ENCODE data around the gene CINP.

DNA sequence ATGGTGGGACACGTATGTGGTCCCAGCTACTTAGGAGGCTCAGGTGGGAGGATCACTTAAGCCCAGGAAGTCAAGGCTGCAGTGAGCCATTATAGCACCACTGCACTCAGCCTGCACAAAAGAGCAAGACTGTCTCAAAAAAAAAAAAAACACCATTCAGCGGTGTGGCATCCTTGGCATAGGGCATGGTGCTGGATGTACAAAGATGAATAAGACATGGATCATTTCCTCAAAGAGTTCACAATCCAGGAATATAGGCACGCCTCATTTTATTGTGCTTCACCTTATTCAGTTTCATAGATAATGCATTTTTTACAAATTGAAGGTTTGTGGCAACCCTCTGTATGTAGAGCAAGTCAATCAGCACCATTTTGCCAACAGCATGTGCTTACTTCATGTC is 6.4 kb downstream of the CINP start:
- TF ChIP-seq MAFF (IDR thresholded peaks at IDR 0.05; ENCODE audit: low read depth, low read length) = no peak
- TF ChIP-seq TAF1 (CRISPR knock-in tag; IDR thresholded peaks at IDR 0.05) = no peak
- TF ChIP-seq KLF13 (CRISPR knock-in tag; IDR thresholded peaks at IDR 0.05) = no peak
- TF ChIP-seq, protein P1, sequence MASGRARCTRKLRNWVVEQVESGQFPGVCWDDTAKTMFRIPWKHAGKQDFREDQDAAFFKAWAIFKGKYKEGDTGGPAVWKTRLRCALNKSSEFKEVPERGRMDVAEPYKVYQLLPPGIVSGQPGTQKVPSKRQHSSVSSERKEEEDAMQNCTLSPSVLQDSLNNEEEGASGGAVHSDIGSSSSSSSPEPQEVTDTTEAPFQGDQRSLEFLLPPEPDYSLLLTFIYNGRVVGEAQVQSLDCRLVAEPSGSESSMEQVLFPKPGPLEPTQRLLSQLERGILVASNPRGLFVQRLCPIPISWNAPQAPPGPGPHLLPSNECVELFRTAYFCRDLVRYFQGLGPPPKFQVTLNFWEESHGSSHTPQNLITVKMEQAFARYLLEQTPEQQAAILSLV (CRISPR knock-in tag; IDR thresholded peaks at IDR 0.05; ENCODE audit: borderline replicate concordance) = no peak
- no peak for TF ChIP-seq ZNF720 (CRISPR knock-in tag; IDR thresholded peaks at IDR 0.05)
- TF ChIP-seq FIP1L1 (IDR thresholded peaks at IDR 0.05; ENCODE audit: borderline replicate concordance, insufficient read depth, low read depth, low read length) = no peak
- TF ChIP-seq, protein P2, sequence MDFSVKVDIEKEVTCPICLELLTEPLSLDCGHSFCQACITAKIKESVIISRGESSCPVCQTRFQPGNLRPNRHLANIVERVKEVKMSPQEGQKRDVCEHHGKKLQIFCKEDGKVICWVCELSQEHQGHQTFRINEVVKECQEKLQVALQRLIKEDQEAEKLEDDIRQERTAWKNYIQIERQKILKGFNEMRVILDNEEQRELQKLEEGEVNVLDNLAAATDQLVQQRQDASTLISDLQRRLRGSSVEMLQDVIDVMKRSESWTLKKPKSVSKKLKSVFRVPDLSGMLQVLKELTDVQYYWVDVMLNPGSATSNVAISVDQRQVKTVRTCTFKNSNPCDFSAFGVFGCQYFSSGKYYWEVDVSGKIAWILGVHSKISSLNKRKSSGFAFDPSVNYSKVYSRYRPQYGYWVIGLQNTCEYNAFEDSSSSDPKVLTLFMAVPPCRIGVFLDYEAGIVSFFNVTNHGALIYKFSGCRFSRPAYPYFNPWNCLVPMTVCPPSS (IDR thresholded peaks at IDR 0.05) = no peak
- TF ChIP-seq GATA4 (IDR thresholded peaks at IDR 0.05; ENCODE audit: borderline replicate concordance, low read depth) = no peak
- TF ChIP-seq, protein P3, sequence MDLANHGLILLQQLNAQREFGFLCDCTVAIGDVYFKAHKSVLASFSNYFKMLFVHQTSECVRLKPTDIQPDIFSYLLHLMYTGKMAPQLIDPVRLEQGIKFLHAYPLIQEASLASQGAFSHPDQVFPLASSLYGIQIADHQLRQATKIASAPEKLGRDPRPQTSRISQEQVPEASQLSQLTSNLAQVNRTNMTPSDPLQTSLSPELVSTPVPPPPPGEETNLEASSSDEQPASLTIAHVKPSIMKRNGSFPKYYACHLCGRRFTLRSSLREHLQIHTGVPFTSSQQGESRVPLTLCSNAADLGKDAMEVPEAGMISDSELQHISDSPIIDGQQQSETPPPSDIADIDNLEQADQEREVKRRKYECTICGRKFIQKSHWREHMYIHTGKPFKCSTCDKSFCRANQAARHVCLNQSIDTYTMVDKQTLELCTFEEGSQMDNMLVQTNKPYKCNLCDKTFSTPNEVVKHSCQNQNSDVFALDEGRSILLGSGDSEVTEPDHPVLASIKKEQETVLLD (CRISPR knock-in tag; IDR thresholded peaks at IDR 0.05; ENCODE audit: low read depth) = no peak
- TF ChIP-seq, protein P4, sequence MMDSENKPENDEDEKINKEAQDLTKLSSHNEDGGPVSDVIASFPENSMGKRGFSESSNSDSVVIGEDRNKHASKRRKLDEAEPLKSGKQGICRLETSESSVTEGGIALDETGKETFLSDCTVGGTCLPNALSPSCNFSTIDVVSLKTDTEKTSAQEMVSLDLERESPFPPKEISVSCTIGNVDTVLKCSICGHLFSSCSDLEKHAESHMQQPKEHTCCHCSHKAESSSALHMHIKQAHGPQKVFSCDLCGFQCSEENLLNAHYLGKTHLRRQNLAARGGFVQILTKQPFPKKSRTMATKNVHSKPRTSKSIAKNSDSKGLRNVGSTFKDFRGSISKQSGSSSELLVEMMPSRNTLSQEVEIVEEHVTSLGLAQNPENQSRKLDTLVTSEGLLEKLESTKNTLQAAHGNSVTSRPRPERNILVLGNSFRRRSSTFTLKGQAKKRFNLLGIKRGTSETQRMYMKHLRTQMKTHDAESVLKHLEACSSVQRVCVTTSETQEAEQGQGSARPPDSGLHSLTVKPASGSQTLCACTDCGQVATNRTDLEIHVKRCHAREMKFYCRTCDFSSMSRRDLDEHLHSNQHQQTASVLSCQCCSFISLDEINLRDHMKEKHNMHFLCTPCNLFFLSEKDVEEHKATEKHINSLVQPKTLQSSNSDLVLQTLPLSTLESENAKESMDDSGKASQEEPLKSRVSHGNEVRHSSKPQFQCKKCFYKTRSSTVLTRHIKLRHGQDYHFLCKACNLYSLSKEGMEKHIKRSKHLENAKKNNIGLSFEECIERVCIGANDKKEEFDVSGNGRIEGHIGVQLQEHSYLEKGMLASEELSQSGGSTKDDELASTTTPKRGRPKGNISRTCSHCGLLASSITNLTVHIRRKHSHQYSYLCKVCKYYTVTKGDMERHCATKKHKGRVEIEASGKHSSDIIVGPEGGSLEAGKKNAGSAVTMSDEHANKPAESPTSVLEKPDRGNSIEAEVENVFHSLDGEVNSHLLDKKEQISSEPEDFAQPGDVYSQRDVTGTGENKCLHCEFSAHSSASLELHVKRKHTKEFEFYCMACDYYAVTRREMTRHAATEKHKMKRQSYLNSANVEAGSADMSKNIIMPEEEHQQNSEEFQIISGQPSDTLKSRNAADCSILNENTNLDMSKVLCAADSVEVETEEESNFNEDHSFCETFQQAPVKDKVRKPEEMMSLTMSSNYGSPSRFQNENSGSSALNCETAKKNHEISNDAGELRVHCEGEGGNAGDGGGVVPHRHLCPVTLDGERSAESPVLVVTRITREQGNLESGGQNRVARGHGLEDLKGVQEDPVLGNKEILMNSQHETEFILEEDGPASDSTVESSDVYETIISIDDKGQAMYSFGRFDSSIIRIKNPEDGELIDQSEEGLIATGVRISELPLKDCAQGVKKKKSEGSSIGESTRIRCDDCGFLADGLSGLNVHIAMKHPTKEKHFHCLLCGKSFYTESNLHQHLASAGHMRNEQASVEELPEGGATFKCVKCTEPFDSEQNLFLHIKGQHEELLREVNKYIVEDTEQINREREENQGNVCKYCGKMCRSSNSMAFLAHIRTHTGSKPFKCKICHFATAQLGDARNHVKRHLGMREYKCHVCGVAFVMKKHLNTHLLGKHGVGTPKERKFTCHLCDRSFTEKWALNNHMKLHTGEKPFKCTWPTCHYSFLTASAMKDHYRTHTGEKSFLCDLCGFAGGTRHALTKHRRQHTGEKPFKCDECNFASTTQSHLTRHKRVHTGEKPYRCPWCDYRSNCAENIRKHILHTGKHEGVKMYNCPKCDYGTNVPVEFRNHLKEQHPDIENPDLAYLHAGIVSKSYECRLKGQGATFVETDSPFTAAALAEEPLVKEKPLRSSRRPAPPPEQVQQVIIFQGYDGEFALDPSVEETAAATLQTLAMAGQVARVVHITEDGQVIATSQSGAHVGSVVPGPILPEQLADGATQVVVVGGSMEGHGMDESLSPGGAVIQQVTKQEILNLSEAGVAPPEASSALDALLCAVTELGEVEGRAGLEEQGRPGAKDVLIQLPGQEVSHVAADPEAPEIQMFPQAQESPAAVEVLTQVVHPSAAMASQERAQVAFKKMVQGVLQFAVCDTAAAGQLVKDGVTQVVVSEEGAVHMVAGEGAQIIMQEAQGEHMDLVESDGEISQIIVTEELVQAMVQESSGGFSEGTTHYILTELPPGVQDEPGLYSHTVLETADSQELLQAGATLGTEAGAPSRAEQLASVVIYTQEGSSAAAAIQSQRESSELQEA (CRISPR knock-in tag; IDR thresholded peaks at IDR 0.05; ENCODE audit: not compliant biosample characterization) = no peak
- no peak for TF ChIP-seq STAT5B (CRISPR knock-in tag; IDR thresholded peaks at IDR 0.05)
